ENCODE results near the gene RASGRP3.

Gene RASGRP3

DNA sequence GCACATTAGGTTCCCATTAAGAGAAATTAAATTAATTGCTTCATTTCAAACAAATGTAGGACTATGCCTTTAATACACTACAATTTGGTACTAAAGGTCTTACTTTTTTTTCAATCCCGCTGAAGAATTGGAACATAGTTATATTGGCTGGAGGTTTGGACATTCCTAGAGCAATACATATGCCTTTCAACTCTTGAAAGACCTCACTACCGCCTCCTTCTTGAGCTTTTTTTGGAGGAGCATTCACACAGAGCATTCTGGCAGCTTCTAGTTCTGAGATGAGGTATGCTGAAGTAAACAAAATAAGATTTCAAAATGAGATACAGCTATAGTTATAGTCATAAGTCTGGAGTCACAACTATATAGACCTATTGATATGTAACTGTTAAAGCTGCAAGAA, 111.8 kb downstream of the RASGRP3 start:
- no peak for DNase-seq

GRCh38 chr2:33589444-33589843, 113.0 kb downstream of the RASGRP3 start:
- no peak for DNase-seq

- no peak for DNase-seq
These were observed 118.9 kb downstream of the RASGRP3 start for GRCh38 chr2:33595385-33595784.

DNA sequence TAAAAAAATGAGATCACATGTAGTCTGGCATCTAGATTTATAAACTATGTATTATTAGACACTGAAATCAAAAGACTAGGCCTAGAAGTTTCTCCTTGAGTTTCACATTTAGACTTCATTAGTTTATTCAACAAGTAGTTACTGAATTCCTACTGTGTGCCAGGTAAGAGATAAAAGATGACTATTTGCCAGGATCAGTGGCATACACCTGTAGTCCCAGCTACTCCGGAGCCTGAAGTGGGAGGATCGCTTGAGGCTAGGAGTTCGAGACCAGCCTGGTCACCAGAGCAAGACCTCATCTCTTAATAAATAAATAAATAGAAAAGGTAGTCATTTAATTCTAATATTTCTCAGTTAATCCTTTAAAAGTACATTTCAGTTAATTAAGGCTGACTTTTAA, 120.6 kb downstream of the RASGRP3 start:
- DNase-seq: no peak

GRCh38 chr2:33598561-33599174, 122.2 kb downstream of the RASGRP3 start:
- peak; percentile 54 to 65 for DNase-seq

GRCh38 chr2:33599175-33599942, 122.9 kb downstream of the RASGRP3 start, which contains the start of gene FAM98A:
Gene FAM98A (minus strand): TSS chr2:33599299. CDS start chr2:33599221, 78 bp downstream.
- peak; percentile 99 for DNase-seq

DNA sequence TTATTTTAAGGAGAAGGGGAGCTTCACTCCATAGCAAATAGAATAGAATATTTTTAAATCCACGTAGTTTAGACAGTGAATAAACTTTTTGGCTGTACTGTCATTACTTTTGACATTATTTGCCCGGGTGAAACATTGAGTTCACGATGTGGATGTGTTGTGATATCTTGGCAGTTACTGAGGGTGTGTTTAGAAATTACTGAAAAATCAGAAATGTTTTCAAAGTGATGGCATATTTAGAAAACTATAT, 123.4 kb downstream of the RASGRP3 start:
- DNase-seq: no peak

GRCh38 chr2:33602201-33602830, 125.9 kb downstream of the RASGRP3 start:
- no peak for DNase-seq

GRCh38 chr2:33603416-33603815, 127.0 kb downstream of the RASGRP3 start:
- DNase-seq: no peak

GRCh38 chr2:33605056-33605455, 128.6 kb downstream of the RASGRP3 start:
- no peak for DNase-seq

DNA sequence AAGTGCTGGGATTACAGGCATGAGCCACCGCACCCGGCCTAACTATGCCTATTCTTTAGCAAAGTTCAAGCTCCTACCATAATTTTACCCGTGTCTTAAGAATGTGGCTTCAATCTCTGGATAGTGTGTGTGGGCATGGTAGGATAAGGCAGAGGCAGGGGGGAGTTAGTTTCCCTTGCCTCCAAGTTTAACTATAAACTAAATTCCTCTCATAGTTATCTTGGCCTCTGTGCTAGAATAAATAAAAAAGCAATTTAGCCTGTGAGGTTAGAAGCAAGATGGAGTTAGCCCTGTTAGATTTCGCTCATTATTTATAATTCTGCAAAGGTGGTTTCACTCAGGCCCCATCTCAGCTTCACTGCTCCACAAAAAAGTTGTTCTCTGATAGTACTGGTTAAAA, 129.7 kb downstream of the RASGRP3 start:
- no peak for DNase-seq

- DNase-seq: no peak
These were observed 130.2 kb downstream of the RASGRP3 start for GRCh38 chr2:33606622-33607021.

DNA sequence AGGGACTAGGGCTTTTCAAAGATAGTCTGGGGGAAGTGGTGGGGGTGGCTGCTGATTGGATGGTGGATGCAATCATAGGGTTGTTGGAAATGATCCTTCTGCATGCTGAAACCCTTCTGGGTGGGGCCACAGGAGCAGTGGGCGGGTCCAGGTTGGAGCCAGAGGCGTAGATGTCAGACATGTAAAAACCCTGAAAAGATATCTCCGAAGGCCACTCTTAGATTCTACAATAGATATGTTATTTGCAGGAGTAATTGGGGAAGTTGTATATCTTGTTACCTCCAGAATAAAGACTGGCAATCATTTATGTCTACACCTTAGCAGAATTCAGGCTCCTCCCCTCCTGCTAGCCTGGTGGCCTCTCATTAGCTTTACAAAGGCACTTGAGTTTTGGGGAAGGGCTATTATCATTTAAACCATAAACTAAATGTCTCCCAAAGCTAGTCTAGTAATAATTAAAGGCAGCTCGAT, 130.8 kb downstream of the RASGRP3 start:
- DNase-seq: no peak

- DNase-seq: no peak
These were observed 131.5 kb downstream of the RASGRP3 start for GRCh38 chr2:33607905-33608304.

DNA sequence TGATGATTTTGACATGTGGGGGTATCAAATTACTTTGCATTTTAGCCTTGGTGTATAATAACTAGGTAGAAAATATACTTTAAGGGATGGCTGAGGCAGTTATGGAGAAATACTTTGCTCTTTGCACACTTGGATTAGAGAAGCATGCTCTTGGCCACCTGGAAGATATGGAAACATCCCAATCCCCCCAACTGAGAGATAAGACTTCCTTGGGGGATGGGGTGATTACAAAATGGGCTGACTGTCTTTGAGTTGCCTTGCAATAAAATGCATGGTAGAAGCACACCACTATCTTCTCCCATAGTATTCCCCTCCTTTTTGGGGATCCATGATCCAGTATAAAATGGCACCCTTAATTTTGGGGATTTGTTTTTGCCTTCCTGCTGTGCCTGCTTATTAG, 137.7 kb downstream of the RASGRP3 start:
- no peak for DNase-seq
